ENCODE measurements around the gene ILRUN. TPM values are rescaled to one million over a fixed set of nuclear protein-coding genes. Genes with fewer than 3 reads are reported as not detected.

The ILRUN gene
- total RNA-seq, 1 experiment from 2014 or later = 62.8 TPM

DNA sequence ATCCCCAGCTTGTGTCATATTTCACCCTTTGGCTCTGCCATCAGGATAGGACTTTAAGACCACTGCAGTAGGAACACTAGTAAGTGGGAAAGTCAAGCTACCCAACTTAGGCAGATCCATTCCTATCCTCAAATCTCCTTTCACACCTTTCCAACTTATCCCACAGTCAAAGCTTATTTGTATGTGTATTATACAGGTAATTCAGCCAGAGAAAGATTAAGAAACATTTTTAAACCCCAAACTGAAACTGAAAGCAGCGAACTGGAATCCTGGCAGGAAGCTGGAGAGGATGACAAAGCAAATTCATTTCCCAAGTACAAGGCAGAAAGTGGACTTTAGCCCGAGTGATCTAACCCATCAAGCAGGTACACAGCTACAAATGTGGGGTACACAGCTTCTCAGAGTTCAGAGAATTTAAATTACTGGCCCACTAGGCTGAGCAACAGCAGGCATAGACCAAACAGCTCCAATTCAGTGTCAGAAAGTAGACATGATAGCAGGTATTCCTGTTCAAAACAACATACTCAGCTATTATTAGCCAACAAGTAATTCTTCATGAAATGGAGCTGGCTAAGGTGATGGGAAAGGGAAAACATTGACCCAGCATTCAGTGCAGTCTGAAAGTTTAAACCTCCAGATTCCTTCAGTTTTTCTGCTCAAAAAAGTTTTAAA is 39.1 kb downstream of the ILRUN start:
- no TSS peak for BruUV-seq (replicated peaks)
- Histone ChIP-seq H3K9me3 (ENCODE audit: control insufficient read depth, insufficient read depth, low read depth, low read length) (no peaks in the 10 kb centered on the region), H3K27me3 (ENCODE audit: control insufficient read depth, insufficient read depth, low read length) (no peaks in the 10 kb centered on the region), H3K27ac (ENCODE audit: low read length) (peak overlapping the region; percentile 93), H3K36me3 (ENCODE audit: control insufficient read depth, insufficient read depth, low read length) (no peaks in the 10 kb centered on the region), H3K4me3 (ENCODE audit: low read depth in 2 of 2, low read length in 2 of 2) (peak overlapping the region; percentile 29 to 61), H3K4me1 (ENCODE audit: control insufficient read depth, insufficient read depth, low read length) (peaks cover 30% of the 10 kb centered on the region)
- ATAC-seq (peak; percentile 77), DNase-seq (ENCODE audit: low read depth, low spot score) (peak; percentile 65)
- TF ChIP-seq TCF7L2 (IDR thresholded peaks at IDR 0.05; ENCODE audit: low read depth, low read length) = no peak
- TF ChIP-seq, protein P1, sequence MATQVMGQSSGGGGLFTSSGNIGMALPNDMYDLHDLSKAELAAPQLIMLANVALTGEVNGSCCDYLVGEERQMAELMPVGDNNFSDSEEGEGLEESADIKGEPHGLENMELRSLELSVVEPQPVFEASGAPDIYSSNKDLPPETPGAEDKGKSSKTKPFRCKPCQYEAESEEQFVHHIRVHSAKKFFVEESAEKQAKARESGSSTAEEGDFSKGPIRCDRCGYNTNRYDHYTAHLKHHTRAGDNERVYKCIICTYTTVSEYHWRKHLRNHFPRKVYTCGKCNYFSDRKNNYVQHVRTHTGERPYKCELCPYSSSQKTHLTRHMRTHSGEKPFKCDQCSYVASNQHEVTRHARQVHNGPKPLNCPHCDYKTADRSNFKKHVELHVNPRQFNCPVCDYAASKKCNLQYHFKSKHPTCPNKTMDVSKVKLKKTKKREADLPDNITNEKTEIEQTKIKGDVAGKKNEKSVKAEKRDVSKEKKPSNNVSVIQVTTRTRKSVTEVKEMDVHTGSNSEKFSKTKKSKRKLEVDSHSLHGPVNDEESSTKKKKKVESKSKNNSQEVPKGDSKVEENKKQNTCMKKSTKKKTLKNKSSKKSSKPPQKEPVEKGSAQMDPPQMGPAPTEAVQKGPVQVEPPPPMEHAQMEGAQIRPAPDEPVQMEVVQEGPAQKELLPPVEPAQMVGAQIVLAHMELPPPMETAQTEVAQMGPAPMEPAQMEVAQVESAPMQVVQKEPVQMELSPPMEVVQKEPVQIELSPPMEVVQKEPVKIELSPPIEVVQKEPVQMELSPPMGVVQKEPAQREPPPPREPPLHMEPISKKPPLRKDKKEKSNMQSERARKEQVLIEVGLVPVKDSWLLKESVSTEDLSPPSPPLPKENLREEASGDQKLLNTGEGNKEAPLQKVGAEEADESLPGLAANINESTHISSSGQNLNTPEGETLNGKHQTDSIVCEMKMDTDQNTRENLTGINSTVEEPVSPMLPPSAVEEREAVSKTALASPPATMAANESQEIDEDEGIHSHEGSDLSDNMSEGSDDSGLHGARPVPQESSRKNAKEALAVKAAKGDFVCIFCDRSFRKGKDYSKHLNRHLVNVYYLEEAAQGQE (IDR thresholded peaks at IDR 0.05; ENCODE audit: insufficient read depth in 1 of 2, low read depth in 2 of 2, low read length in 1 of 2) = no peak
- no peak for TF ChIP-seq POLR2AphosphoS5 (IDR thresholded peaks at IDR 0.05; ENCODE audit: low read depth, low read length)
- TF ChIP-seq CTCF (IDR thresholded peaks at IDR 0.05) = no peak
- no peak for TF ChIP-seq SIN3A (IDR thresholded peaks at IDR 0.05; ENCODE audit: borderline replicate concordance, insufficient read depth, low read depth, low read length)
- POLR2A ChIA-PET = interaction anchor here (0.5 to 0.6 kb wide), 2 partner anchors 11 to 292 kb away, joined by 3 to 10 read pairs; no protein-coding TSS in a partner anchor
- in situ Hi-C loops (cut with HindIII; ENCODE audit: low pct_unique_long_range_greater_than_20kb, low sequenced_read_pairs) (no loop called here), intact Hi-C loops (cut with micrococcal nuclease; ENCODE audit: unreplicated experiment) (no loop called here)
- CTCF ChIA-PET = no interaction called here

- ATAC-seq (no peak), DNase-seq (ENCODE audit: low read depth, low spot score) (no peak)
- Histone ChIP-seq H3K27ac (ENCODE audit: low read length) (peak overlapping the region; percentile 93), H3K4me3 (ENCODE audit: low read depth in 2 of 2, low read length in 2 of 2) (peak overlapping the region; percentile 29 to 61), H3K36me3 (ENCODE audit: control insufficient read depth, insufficient read depth, low read length) (no peaks in the 10 kb centered on the region), H3K4me1 (ENCODE audit: control insufficient read depth, insufficient read depth, low read length) (peaks cover 30% of the 10 kb centered on the region), H3K9me3 (ENCODE audit: control insufficient read depth, insufficient read depth, low read depth, low read length) (no peaks in the 10 kb centered on the region), H3K27me3 (ENCODE audit: control insufficient read depth, insufficient read depth, low read length) (no peaks in the 10 kb centered on the region)
- ChIA-PET POLR2A (no interaction called here), CTCF (no interaction called here)
- TF ChIP-seq POLR2AphosphoS5 (IDR thresholded peaks at IDR 0.05; ENCODE audit: low read depth, low read length) = no peak
- no peak for TF ChIP-seq SIN3A (IDR thresholded peaks at IDR 0.05; ENCODE audit: borderline replicate concordance, insufficient read depth, low read depth, low read length)
- TF ChIP-seq TCF7L2 (IDR thresholded peaks at IDR 0.05; ENCODE audit: low read depth, low read length) = no peak
- TF ChIP-seq, protein P1 (IDR thresholded peaks at IDR 0.05; ENCODE audit: insufficient read depth in 1 of 2, low read depth in 2 of 2, low read length in 1 of 2) = no peak
- no peak for TF ChIP-seq CTCF (IDR thresholded peaks at IDR 0.05)
- BruUV-seq (replicated peaks) = no TSS peak
- intact Hi-C loops (cut with micrococcal nuclease; ENCODE audit: unreplicated experiment) (no loop called here), in situ Hi-C loops (cut with HindIII; ENCODE audit: low pct_unique_long_range_greater_than_20kb, low sequenced_read_pairs) (no loop called here)
These were observed 39.6 kb downstream of the ILRUN start for GRCh38 chr6:34657037-34657306.

All from Panc1 (cell line).